Upper lobe of right lung (tissue), 1 donor: Measurements from ENCODE around the gene FMN1. TPM values are rescaled to one million over a fixed set of nuclear protein-coding genes. Genes with fewer than 3 reads are reported as not detected.

Source experiments
- ATAC-seq: fragments of 200-7000 bp; cut with Tn5 transposase; one replicate; pipeline ENCODE4 v1.9.1; 2020; ENCODE audit warnings: mild to moderate bottlenecking, moderate library complexity
- DNase-seq: peaks from one replicate; pipeline ENCODE4 v3.0.0-alpha.2; 2020
- H3K27ac ChIP-seq: fragments of 200-600 bp; one replicate; pipeline ENCODE4 v1.8.0; 2022
- H3K27me3 ChIP-seq: fragments of 200-600 bp; one replicate; pipeline ENCODE4 v1.8.0; 2022; ENCODE audit warnings: mild to moderate bottlenecking
- H3K36me3 ChIP-seq: fragments of 200-600 bp; one replicate; pipeline ENCODE4 v1.8.0; 2022
- H3K4me1 ChIP-seq: fragments of 200-600 bp; one replicate; pipeline ENCODE4 v1.8.0; 2022
- H3K4me3 ChIP-seq: fragments of 200-600 bp; one replicate; pipeline ENCODE4 v1.8.0; 2022; ENCODE audit warnings: mild to moderate bottlenecking
- H3K9me3 ChIP-seq: fragments of 200-600 bp; one replicate; pipeline ENCODE4 v1.8.0; 2022
- CTCF ChIP-seq: fragments of 200-600 bp; IDR thresholded peaks from one replicate; pipeline ENCODE4 v1.8.0; 2022; ENCODE audit warnings: antibody characterized with exemption
- intact Hi-C: fragments of 100-400 bp; cut with DNase I; formaldehyde crosslinking; loops from one replicate; pipeline ENCODE4 v1.11.0; 2022
- total RNA-seq: library from RNA; stranded (reverse); fragmentation: NEBNext Ultra II Directional; extraction: Animal tissue kit (Norgen Biotek cat#: 25700); gene quantifications from one replicate; pipeline ENCODE4 v1.2.1, GENCODE V29; 2021
- donor health status: DM: no; HTN: yes; CAD: no; lungs with severe emphysema.

Gene FMN1
- total RNA-seq, 1 donor from 2014 or later, result 33.5 TPM

- peak; percentile 58 for DNase-seq
- Histone ChIP-seq H3K36me3 (no peaks in the 10 kb centered on the region), H3K4me3 (no peak overlapping the region), H3K27ac (no peak overlapping the region), H3K9me3 (peaks cover 5% of the 10 kb centered on the region), H3K4me1 (no peaks in the 10 kb centered on the region), H3K27me3 (no peaks in the 10 kb centered on the region)
- TF ChIP-seq CTCF, result no peak
- intact Hi-C loops, result no loop called here
- peak; percentile 43 for ATAC-seq
Measured at GRCh38 chr15:33051528-33051927, 143.0 kb downstream of the FMN1 start.

DNA sequence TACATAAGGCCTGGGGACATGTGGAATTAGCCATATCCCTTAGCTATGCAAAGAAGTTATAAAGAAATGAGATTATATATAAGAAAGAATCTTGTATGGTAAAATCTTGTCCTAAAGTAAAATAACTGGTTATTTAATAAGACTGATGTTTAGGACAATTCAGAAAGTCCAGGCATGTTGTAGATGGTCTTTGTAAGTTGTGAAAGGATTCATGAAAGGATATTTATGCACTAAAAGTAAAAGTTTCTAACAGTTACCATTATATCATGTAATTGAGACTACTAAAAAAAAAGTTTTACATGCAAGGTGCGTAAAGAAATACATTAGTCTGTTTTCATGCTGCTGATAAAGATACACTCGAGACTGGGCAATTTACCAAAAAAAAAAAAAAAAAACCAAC is 146.3 kb downstream of the FMN1 start:
- TF ChIP-seq CTCF, result no peak
- Histone ChIP-seq H3K27me3 (no peaks in the 10 kb centered on the region), H3K4me3 (no peak overlapping the region), H3K27ac (no peak overlapping the region), H3K9me3 (peaks cover 6% of the 10 kb centered on the region), H3K36me3 (no peaks in the 10 kb centered on the region), H3K4me1 (no peaks in the 10 kb centered on the region)
- intact Hi-C loops, result no loop called here
- DNase-seq (no peak), ATAC-seq (no peak)

DNA sequence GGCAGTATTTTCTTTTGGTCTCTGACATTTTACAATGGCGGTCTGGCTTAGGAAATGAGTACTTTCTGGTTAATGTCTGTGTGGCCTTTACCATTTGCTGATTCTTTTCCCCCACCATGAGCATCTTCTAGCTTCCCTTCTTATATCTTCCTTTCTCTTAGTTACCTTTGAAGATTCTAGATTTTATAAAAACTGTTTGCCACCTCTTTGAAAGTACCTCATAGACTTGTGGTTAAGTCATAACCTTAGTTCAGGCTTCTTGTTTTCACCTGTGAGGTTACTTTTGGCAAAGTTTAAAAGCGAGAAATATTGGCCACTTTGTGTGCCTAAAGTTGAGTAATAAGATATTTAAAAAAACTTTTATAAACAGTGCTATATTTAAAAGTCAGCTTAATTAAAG is 147.4 kb downstream of the FMN1 start:
- H3K27ac ChIP-seq, result no peak overlapping the region
- TF ChIP-seq CTCF, result no peak
- no peak for DNase-seq

DNA sequence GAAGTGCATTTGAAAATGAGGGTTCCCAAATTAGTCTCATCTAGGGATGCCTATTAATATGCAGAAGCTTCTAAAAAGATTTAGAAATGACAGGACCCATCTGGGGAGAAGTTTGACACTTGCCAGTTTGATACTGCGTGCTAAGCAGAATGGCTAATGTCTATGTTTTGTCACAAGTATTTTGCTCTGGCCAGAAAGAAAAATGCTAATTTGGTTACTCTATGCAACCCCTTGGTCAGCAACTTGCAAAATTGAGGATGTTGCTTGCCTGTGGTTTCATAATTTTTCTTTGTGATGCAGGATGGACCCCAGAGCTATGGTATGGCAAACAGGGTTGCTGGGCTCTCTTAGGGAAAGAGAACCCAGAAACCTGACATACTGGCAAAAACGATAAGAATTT is 148.2 kb downstream of the FMN1 start:
- ATAC-seq (no peak), DNase-seq (no peak)
- no peak overlapping the region for H3K4me3 ChIP-seq
- H3K9me3 ChIP-seq, result peaks cover 13% of the 10 kb centered on the region
- TF ChIP-seq CTCF, result no peak
- H3K27ac ChIP-seq, result no peak overlapping the region
- H3K4me1 ChIP-seq, result no peaks in the 10 kb centered on the region
- no peaks in the 10 kb centered on the region for H3K36me3 ChIP-seq
- intact Hi-C loops, result no loop called here
- H3K27me3 ChIP-seq, result no peaks in the 10 kb centered on the region

More for the DNA sequence above, 147.4 kb downstream of the FMN1 start:
- Histone ChIP-seq H3K4me1 (no peaks in the 10 kb centered on the region), H3K27me3 (no peaks in the 10 kb centered on the region), H3K36me3 (no peaks in the 10 kb centered on the region), H3K9me3 (peaks cover 13% of the 10 kb centered on the region), H3K4me3 (no peak overlapping the region)
- intact Hi-C loops, result no loop called here
- no peak for ATAC-seq

GRCh38 chr15:33045066-33045810 is 149.3 kb downstream of the FMN1 start:
- no peaks in the 10 kb centered on the region for H3K27me3 ChIP-seq
- H3K9me3 ChIP-seq, result peaks cover 13% of the 10 kb centered on the region
- DNase-seq (peak; percentile 46), ATAC-seq (peak; percentile 23)
- intact Hi-C loops, result no loop called here
- H3K4me1 ChIP-seq, result no peaks in the 10 kb centered on the region
- H3K36me3 ChIP-seq, result no peaks in the 10 kb centered on the region
- no peak overlapping the region for H3K27ac ChIP-seq
- H3K4me3 ChIP-seq, result no peak overlapping the region
- TF ChIP-seq CTCF, result no peak
